Measurements from ENCODE around the gene CNPY1. TPM values are rescaled to one million over a fixed set of nuclear protein-coding genes. Genes with fewer than 3 reads are reported as not detected.

CNPY1 gene
- total and polyA plus RNA-seq, 8 donors = 0.18 TPM; not detected in 7

GRCh38 chr7:155490697-155491628 is 55.4 kb downstream of the CNPY1 start:
- Histone ChIP-seq H3K27me3 (peaks cover 0 to 90% (median 31%) of the 10 kb centered on the region in 3 donors), H3K4me3 (peak overlapping the region; percentile 37 to 52 (median 44)), H3K27ac (peak overlapping the region in 2 of 5 donors; percentile 1 to 41), H3K9me3 (no peaks in the 10 kb centered on the region), H3K4me1 (peaks cover 14 to 17% (median 16%) of the 10 kb centered on the region in 4 donors), H3K36me3 (no peaks in the 10 kb centered on the region)
- DNase-seq = peak in 1 of 2 donors; percentile 75
- intact Hi-C loops (cut with DNase I; ENCODE audit: low total_unique reads) = loop anchor here (10.0 kb wide), 1 partner anchor 64 kb away; no protein-coding TSS in a partner anchor
- 21 to 42% (median 30%) methylated on average over 45 to 47 of the region's 47 CpGs for WGBS, 5 donors
- TF ChIP-seq CTCF (IDR thresholded peaks at IDR 0.05) = no peak
- TF ChIP-seq POLR2AphosphoS5 (IDR thresholded peaks at IDR 0.05) = no peak
- TF ChIP-seq EP300 (IDR thresholded peaks at IDR 0.05) = no peak
- no peak for TF ChIP-seq POLR2A (IDR thresholded peaks at IDR 0.05)

- peak overlapping the region; percentile 37 to 52 (median 44) for H3K4me3 ChIP-seq
- no peaks in the 10 kb centered on the region for H3K36me3 ChIP-seq
Measured at GRCh38 chr7:155489862-155490696, 56.3 kb downstream of the CNPY1 start.

GRCh38 chr7:155489158-155489840 is 57.1 kb downstream of the CNPY1 start:
- WGBS, 5 donors = 71 to 77% (median 72%) methylated on average over 19 to 20 of the region's 20 CpGs
- Histone ChIP-seq H3K27me3 (peaks cover 0 to 92% (median 42%) of the 10 kb centered on the region in 3 donors), H3K4me3 (no peak overlapping the region), H3K4me1 (peaks cover 14 to 17% (median 16%) of the 10 kb centered on the region in 4 donors), H3K27ac (no peak overlapping the region), H3K36me3 (no peaks in the 10 kb centered on the region), H3K9me3 (no peaks in the 10 kb centered on the region)
- TF ChIP-seq CTCF (IDR thresholded peaks at IDR 0.05) (no peak), POLR2AphosphoS5 (IDR thresholded peaks at IDR 0.05) (no peak), POLR2A (IDR thresholded peaks at IDR 0.05) (no peak), EP300 (IDR thresholded peaks at IDR 0.05) (no peak)
- DNase-seq = no peak
- intact Hi-C loops (cut with DNase I; ENCODE audit: low total_unique reads) = no loop called here

More at GRCh38 chr7:155489862-155490696, 56.3 kb downstream of the CNPY1 start:
- 40 to 55% (median 48%) methylated on average over 9 to 32 of the region's 32 CpGs for WGBS, 5 donors
- H3K27me3 ChIP-seq = peaks cover 0 to 90% (median 35%) of the 10 kb centered on the region in 3 donors
- peak overlapping the region in 1 of 5 donors; percentile 1 for H3K27ac ChIP-seq
- peaks cover 14 to 17% (median 16%) of the 10 kb centered on the region in 4 donors for H3K4me1 ChIP-seq
- H3K9me3 ChIP-seq = no peaks in the 10 kb centered on the region
- intact Hi-C loops (cut with DNase I; ENCODE audit: low total_unique reads) = loop anchor here (10.0 kb wide), 1 partner anchor 65 kb away; no protein-coding TSS in a partner anchor
- no peak for TF ChIP-seq POLR2A (IDR thresholded peaks at IDR 0.05)
- no peak for TF ChIP-seq CTCF (IDR thresholded peaks at IDR 0.05)
- TF ChIP-seq POLR2AphosphoS5 (IDR thresholded peaks at IDR 0.05) = no peak
- no peak for TF ChIP-seq EP300 (IDR thresholded peaks at IDR 0.05)
- peak in 1 of 2 donors; percentile 48 for DNase-seq

Measured in stomach (tissue), 9 donors.